OCI-LY7 (cell line): ENCODE measurements around the gene PLCXD3. TPM values are rescaled to one million over a fixed set of nuclear protein-coding genes. Genes with fewer than 3 reads are reported as not detected.

Experiments used
- BruUV-seq: library from RNA; stranded (reverse); fragments of 400-500 nt; replicated peaks from 2 replicates; lab custom pipeline; 2021; lab: Mats Ljungman, UMichigan
- CTCF ChIA-PET: fragments of 300-600 bp; sonication (Branson Sonifier 250); formaldehyde crosslinking; loops from one replicate; lab custom pipeline; 2022; ENCODE audit warnings: antibody characterized with exemption; ENCODE audit not compliant: unreplicated experiment; lab: Charles Lee
- POLR2A ChIA-PET: fragments of 300-600 bp; sonication (Branson Sonifier 250); formaldehyde crosslinking; loops from one replicate; lab custom pipeline; 2022; ENCODE audit warnings: antibody characterized with exemption; lab: Charles Lee
- DNase-seq: peaks from one replicate; pipeline ENCODE4 v3.0.0-alpha.2; 2015; ENCODE audit warnings: low spot score
- H2AFZ ChIP-seq: fragments of 200-600 bp; sonication (generic), shearing (Covaris generic); 2 replicates; pipeline ENCODE4 v1.6.1; 2014; ENCODE audit warnings: mild to moderate bottlenecking, antibody characterized with exemption, low read length, moderate library complexity
- H3K27ac ChIP-seq: fragments of 200-600 bp; sonication (generic); 2 replicates; pipeline ENCODE4 v1.5.1; 2014; ENCODE audit warnings: mixed run types, low read depth, mild to moderate bottlenecking, moderate library complexity, low read length, inconsistent platforms; ENCODE audit not compliant: poor library complexity, severe bottlenecking
- H3K36me3 ChIP-seq: fragments of 200-600 bp; sonication (generic); 2 replicates; pipeline ENCODE4 v1.6.1; 2014; ENCODE audit warnings: mild to moderate bottlenecking, antibody characterized with exemption, low read length, moderate library complexity, mixed read lengths; ENCODE audit not compliant: insufficient read depth
- H3K4me1 ChIP-seq: fragments of 200-600 bp; sonication (generic); 2 replicates; pipeline ENCODE4 v1.5.1; 2014; ENCODE audit warnings: mild to moderate bottlenecking, low read length; ENCODE audit not compliant: insufficient read depth, poor library complexity, severe bottlenecking
- H3K4me2 ChIP-seq: fragments of 200-600 bp; sonication (generic); 2 replicates; pipeline ENCODE4 v1.6.1; 2014; ENCODE audit warnings: mild to moderate bottlenecking, low read length
- H3K4me3 ChIP-seq: fragments of 200-600 bp; sonication (generic); 2 replicates; pipeline ENCODE4 v1.5.1; 2014; ENCODE audit warnings: mild to moderate bottlenecking, low read depth, low read length; ENCODE audit not compliant: poor library complexity, severe bottlenecking
- H3K79me2 ChIP-seq: fragments of 200-600 bp; sonication (generic); 2 replicates; pipeline ENCODE4 v1.6.1; 2016; ENCODE audit warnings: low read depth, mild to moderate bottlenecking, low read length, moderate library complexity, mixed read lengths; ENCODE audit not compliant: insufficient read depth
- H3K9me2 ChIP-seq: fragments of 200-600 bp; sonication (generic); 2 replicates; pipeline ENCODE4 v1.6.1; 2016; ENCODE audit warnings: mild to moderate bottlenecking, low read length, mixed read lengths; ENCODE audit not compliant: insufficient read depth
- H3K9me3 ChIP-seq: fragments of 200-600 bp; sonication (generic); 2 replicates; pipeline ENCODE4 v1.6.1; 2014; ENCODE audit warnings: mild to moderate bottlenecking, mixed run types, low read length, mixed read lengths
- H4K20me1 ChIP-seq: fragments of 200-600 bp; sonication (generic); 2 replicates; pipeline ENCODE4 v1.6.1; 2014; ENCODE audit warnings: mild to moderate bottlenecking, antibody characterized with exemption, low read length, moderate library complexity, mixed read lengths; ENCODE audit not compliant: insufficient read depth
- EZH2phosphoT487 ChIP-seq: fragments of 200-600 bp; sonication (generic); IDR thresholded peaks from 2 replicates; pipeline ENCODE4 v1.6.1; 2018; ENCODE audit warnings: low read depth, borderline replicate concordance, mild to moderate bottlenecking, mixed run types, antibody characterized with exemption, low read length, moderate library complexity, mixed read lengths
- intact Hi-C: fragments of 100-400 bp; cut with micrococcal nuclease; formaldehyde crosslinking; loops from one replicate; pipeline ENCODE4 v1.10.0; 2022; ENCODE audit not compliant: unreplicated experiment
- total RNA-seq, 2 experiments: library from RNA; depleted of rRNA in 1 of 2; stranded (reverse); fragments of >200 nt in 1 of 2; shearing (Covaris generic) in 1 of 2; gene quantifications; 2 replicates each; pipeline ENCODE4 v1.2.3, GENCODE V29; 2014 to 2022
- TF ChIP-seq, protein P1 (sequence below): fragments of 200-600 bp; sonication (generic); conservative IDR thresholded peaks from 2 replicates; pipeline ENCODE4 v1.5.1; 2014; ENCODE audit warnings: mild to moderate bottlenecking, antibody characterized with exemption, low read length, moderate library complexity, mixed read lengths

PLCXD3 gene
- total RNA-seq, 2 experiments from 2014 or later: not detected

DNA sequence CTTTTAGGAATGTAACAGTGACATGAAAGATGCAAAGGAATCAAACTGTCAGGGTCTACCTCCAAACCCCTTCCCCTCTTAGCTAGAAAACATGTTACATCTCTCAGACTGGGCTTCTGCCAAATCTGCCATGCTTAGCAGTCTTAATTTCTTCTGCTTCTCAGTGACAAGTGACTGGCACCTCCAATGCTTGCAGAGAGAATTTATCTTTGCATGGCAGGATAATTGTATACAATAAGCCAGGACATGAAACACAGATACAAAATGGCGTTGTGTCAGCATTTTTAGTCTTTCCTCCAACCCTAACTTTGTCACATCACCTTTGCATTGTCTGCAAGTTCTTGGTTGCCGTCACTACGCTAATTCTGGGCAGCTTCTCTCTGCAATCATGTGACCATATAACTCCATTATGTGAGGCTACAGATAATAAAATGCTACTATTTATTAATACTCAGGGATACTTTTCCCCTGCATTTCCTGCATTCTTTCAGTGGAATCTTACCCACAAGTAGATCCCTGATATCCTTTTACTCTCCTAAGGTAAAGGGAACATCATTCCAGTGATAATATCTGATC, 89.8 kb downstream of the PLCXD3 start:
- no peak for TF ChIP-seq EZH2phosphoT487
- no peak overlapping the region for H3K4me3 ChIP-seq
- ChIA-PET POLR2A (no interaction called here), CTCF (no interaction called here)
- H4K20me1 ChIP-seq: no peaks in the 10 kb centered on the region
- no peaks in the 10 kb centered on the region for H3K9me3 ChIP-seq
- H3K9me2 ChIP-seq: no peaks in the 10 kb centered on the region
- H3K4me2 ChIP-seq: no peak overlapping the region
- intact Hi-C loops: no loop called here
- H3K79me2 ChIP-seq: no peaks in the 10 kb centered on the region
- H3K27ac ChIP-seq: no peak overlapping the region
- no peaks in the 10 kb centered on the region for H3K4me1 ChIP-seq
- no TSS peak for BruUV-seq
- no peak overlapping the region for H2AFZ ChIP-seq
- no peaks in the 10 kb centered on the region for H3K36me3 ChIP-seq
- DNase-seq: no peak

GRCh38 chr5:41418220-41419031, 92.0 kb downstream of the PLCXD3 start:
- TF ChIP-seq EZH2phosphoT487: no peak
- TF ChIP-seq, protein P1, sequence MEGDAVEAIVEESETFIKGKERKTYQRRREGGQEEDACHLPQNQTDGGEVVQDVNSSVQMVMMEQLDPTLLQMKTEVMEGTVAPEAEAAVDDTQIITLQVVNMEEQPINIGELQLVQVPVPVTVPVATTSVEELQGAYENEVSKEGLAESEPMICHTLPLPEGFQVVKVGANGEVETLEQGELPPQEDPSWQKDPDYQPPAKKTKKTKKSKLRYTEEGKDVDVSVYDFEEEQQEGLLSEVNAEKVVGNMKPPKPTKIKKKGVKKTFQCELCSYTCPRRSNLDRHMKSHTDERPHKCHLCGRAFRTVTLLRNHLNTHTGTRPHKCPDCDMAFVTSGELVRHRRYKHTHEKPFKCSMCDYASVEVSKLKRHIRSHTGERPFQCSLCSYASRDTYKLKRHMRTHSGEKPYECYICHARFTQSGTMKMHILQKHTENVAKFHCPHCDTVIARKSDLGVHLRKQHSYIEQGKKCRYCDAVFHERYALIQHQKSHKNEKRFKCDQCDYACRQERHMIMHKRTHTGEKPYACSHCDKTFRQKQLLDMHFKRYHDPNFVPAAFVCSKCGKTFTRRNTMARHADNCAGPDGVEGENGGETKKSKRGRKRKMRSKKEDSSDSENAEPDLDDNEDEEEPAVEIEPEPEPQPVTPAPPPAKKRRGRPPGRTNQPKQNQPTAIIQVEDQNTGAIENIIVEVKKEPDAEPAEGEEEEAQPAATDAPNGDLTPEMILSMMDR: no peak
- no TSS peak for BruUV-seq
- no peaks in the 10 kb centered on the region for H3K36me3 ChIP-seq
- H3K79me2 ChIP-seq: no peaks in the 10 kb centered on the region
- H2AFZ ChIP-seq: no peak overlapping the region
- no peaks in the 10 kb centered on the region for H3K9me2 ChIP-seq
- H3K27ac ChIP-seq: no peak overlapping the region
- no peaks in the 10 kb centered on the region for H3K4me1 ChIP-seq
- no peak overlapping the region for H3K4me2 ChIP-seq
- intact Hi-C loops: no loop called here
- H4K20me1 ChIP-seq: no peaks in the 10 kb centered on the region
- H3K4me3 ChIP-seq: no peak overlapping the region
- CTCF ChIA-PET: no interaction called here
- no peak for DNase-seq
- POLR2A ChIA-PET: no interaction called here
- no peaks in the 10 kb centered on the region for H3K9me3 ChIP-seq

- no peaks in the 10 kb centered on the region for H3K9me3 ChIP-seq
- intact Hi-C loops: no loop called here
- POLR2A ChIA-PET: no interaction called here
- no peaks in the 10 kb centered on the region for H3K79me2 ChIP-seq
- H3K9me2 ChIP-seq: no peaks in the 10 kb centered on the region
- H3K27ac ChIP-seq: no peak overlapping the region
- no peaks in the 10 kb centered on the region for H3K36me3 ChIP-seq
- no peaks in the 10 kb centered on the region for H3K4me1 ChIP-seq
- no peak overlapping the region for H2AFZ ChIP-seq
- no peaks in the 10 kb centered on the region for H4K20me1 ChIP-seq
- CTCF ChIA-PET: no interaction called here
- no TSS peak for BruUV-seq
- no peak overlapping the region for H3K4me3 ChIP-seq
- no peak overlapping the region for H3K4me2 ChIP-seq
- TF ChIP-seq, protein P1: no peak
- TF ChIP-seq EZH2phosphoT487: no peak
- DNase-seq: no peak
Measured at GRCh38 chr5:41416336-41416735, 94.1 kb downstream of the PLCXD3 start.
